Lower leg skin (tissue), 3 donors: ENCODE data around the gene KLHL6.

Experiments
- POLR2A ChIP-seq, 2 donors: fragments of 450-650 bp; IDR thresholded peaks; one replicate each; pipeline ENCODE4 v1.6.1; 2016 to 2017; ENCODE audit warnings: antibody characterized with exemption in 2 of 2, mild to moderate bottlenecking in 1 of 2, moderate library complexity in 1 of 2
- TF ChIP-seq, protein P1 (sequence below), 3 donors: fragments of 450-650 bp; IDR thresholded peaks; one replicate each; pipeline ENCODE4 v1.5.1; 2016; ENCODE audit warnings: antibody characterized with exemption in 3 of 3, mild to moderate bottlenecking in 3 of 3, moderate library complexity in 2 of 3

DNA sequence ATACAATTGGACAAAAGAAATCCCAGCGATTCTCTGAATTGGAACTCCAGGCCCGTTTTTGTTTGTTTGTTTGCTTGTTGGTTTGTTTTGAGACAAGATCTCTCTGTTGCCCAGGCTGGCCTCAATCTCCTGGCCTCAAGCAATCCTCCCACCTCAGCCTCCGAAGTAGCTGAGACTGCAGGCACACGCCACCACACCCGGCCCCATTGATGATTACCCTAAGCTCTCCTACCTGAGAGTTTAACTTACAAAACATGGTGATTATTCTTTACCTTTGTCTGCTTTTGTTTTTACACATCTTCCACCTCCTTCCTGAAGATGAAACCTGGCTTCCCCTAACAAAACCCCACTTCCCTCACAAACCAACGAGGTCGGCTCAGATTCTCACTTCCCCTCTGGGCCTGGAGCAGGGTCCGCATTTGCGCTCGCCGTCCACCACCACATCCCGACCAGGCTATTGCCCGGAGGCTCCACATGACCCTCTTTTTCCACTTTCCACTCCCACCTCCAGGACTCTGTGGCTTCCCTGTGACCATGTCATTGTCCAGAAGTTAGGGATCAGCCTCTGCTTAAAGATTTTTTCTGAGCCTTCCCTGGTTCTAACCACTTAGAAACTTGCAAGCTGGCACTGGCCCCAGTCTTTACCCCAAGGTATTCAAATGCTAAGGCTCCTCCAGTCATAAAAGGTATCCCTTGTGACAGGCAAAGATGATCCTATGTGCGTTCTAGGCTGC is 14.8 kb downstream of the KLHL6 start:
- TF ChIP-seq POLR2A (IDR thresholded peaks at IDR 0.05) = no peak
- TF ChIP-seq, protein P1, sequence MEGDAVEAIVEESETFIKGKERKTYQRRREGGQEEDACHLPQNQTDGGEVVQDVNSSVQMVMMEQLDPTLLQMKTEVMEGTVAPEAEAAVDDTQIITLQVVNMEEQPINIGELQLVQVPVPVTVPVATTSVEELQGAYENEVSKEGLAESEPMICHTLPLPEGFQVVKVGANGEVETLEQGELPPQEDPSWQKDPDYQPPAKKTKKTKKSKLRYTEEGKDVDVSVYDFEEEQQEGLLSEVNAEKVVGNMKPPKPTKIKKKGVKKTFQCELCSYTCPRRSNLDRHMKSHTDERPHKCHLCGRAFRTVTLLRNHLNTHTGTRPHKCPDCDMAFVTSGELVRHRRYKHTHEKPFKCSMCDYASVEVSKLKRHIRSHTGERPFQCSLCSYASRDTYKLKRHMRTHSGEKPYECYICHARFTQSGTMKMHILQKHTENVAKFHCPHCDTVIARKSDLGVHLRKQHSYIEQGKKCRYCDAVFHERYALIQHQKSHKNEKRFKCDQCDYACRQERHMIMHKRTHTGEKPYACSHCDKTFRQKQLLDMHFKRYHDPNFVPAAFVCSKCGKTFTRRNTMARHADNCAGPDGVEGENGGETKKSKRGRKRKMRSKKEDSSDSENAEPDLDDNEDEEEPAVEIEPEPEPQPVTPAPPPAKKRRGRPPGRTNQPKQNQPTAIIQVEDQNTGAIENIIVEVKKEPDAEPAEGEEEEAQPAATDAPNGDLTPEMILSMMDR (IDR thresholded peaks at IDR 0.05) = no peak
